ENCODE data around the gene ADCY7. TPM values are rescaled to one million over a fixed set of nuclear protein-coding genes. Genes with fewer than 3 reads are reported as not detected.

ADCY7 gene
- polyA plus RNA-seq, 1 experiment: 8.5 TPM

DNA sequence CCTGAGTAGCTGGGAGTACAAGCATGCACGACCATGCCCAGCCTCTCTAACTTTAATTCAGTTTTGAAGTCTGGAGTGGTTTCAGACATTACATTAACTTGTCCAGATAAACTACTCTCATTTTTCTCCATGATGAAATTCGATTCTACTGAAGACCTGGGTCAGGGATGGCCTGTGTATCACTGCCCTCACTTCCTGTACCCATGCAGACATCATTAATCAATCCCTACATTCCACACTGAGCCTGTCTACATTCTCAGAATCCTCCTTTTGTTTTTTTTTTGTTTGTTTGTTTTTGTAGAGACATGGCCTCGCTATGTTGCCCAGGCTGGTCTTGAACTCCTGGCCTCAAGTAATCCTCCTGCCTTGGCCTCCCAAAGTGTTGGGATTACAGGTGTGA, 22.6 kb downstream of the ADCY7 start:
- Histone ChIP-seq H3K4me3 (ENCODE audit: low read depth, low read length) (no peak overlapping the region), H3K27me3 (ENCODE audit: control insufficient read depth, insufficient read depth, low read length) (no peaks in the 10 kb centered on the region), H3K9me3 (ENCODE audit: control insufficient read depth, insufficient read depth, low read length) (peaks cover 4% of the 10 kb centered on the region), H3K27ac (ENCODE audit: low read depth, low read length) (no peak overlapping the region)
- TF ChIP-seq, protein P1, sequence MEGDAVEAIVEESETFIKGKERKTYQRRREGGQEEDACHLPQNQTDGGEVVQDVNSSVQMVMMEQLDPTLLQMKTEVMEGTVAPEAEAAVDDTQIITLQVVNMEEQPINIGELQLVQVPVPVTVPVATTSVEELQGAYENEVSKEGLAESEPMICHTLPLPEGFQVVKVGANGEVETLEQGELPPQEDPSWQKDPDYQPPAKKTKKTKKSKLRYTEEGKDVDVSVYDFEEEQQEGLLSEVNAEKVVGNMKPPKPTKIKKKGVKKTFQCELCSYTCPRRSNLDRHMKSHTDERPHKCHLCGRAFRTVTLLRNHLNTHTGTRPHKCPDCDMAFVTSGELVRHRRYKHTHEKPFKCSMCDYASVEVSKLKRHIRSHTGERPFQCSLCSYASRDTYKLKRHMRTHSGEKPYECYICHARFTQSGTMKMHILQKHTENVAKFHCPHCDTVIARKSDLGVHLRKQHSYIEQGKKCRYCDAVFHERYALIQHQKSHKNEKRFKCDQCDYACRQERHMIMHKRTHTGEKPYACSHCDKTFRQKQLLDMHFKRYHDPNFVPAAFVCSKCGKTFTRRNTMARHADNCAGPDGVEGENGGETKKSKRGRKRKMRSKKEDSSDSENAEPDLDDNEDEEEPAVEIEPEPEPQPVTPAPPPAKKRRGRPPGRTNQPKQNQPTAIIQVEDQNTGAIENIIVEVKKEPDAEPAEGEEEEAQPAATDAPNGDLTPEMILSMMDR (IDR thresholded peaks at IDR 0.05; ENCODE audit: low read depth, low read length): no peak
- no peak for DNase-seq (ENCODE audit: low read depth, low spot score)
- CTCF ChIA-PET: no interaction called here
- POLR2A ChIA-PET: no interaction called here

DNA sequence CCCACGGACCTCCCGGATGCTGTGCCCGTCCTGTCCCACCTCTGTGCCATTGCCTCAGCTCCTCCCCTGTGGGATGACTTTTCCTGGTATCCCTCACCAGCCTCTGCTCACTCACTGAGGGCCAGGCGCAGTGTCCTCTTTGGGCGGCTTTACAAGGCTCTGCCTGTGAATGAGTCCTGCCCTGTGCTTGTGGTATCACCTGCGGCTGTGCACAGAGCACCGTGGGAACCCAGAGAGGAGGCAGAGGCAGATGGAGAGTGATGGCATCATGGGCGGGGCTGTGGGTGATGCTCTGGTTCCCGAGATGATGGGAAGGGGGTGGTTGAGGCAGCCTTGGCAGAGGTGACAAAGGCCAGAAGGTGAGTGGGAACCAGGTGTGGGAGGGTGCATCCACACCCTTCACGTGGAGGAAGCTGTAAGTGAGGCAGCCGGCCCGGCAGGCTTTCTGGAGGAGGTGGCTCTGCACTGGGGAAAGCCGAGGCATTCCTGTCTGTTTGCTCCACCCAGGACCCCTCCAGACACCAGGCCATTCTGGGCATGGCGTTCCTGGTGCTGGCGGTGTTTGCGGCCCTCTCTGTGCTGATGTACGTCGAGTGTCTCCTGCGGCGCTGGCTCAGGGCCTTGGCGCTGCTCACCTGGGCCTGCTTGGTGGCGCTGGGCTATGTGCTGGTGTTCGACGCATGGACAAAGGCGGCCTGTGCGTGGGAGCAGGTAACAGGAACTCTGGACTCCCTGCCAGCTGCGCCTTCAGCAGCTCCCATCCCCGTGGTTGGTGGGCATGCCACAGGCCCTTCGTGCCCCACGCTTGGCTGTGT, 23.8 kb downstream of the ADCY7 start:
- Histone ChIP-seq H3K27me3 (ENCODE audit: control insufficient read depth, insufficient read depth, low read length) (no peaks in the 10 kb centered on the region), H3K4me3 (ENCODE audit: low read depth, low read length) (no peak overlapping the region), H3K9me3 (ENCODE audit: control insufficient read depth, insufficient read depth, low read length) (peaks cover 4% of the 10 kb centered on the region), H3K27ac (ENCODE audit: low read depth, low read length) (no peak overlapping the region)
- ChIA-PET POLR2A (no interaction called here), CTCF (no interaction called here)
- TF ChIP-seq, protein P1 (IDR thresholded peaks at IDR 0.05; ENCODE audit: low read depth, low read length): no peak
- no peak for DNase-seq (ENCODE audit: low read depth, low spot score)

DNA sequence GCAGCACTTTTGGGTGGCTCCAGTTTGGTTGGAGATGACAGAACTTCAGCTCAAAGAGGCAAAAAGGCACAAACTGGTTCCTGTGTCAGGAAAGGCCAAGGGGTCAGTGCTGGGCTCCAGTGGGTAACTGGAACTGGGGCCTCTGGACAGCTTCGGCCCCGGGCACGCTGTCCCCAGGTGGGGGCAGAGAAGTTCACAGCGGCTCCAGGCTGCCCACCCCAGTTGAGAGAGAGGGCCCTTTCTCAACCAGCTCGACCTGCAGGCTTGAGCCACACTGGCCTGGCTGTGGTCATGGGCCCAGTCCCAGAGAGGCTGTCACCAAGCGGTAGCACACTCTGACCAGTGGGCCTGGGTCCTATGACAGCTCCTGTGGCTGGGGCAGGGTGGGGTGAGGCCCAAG, 24.5 kb downstream of the ADCY7 start:
- H3K4me3 ChIP-seq (ENCODE audit: low read depth, low read length): no peak overlapping the region
- CTCF ChIA-PET: no interaction called here
- H3K27ac ChIP-seq (ENCODE audit: low read depth, low read length): no peak overlapping the region
- no peak for DNase-seq (ENCODE audit: low read depth, low spot score)
- H3K9me3 ChIP-seq (ENCODE audit: control insufficient read depth, insufficient read depth, low read length): peaks cover 4% of the 10 kb centered on the region
- POLR2A ChIA-PET: no interaction called here
- TF ChIP-seq, protein P1 (IDR thresholded peaks at IDR 0.05; ENCODE audit: low read depth, low read length): no peak
- no peaks in the 10 kb centered on the region for H3K27me3 ChIP-seq (ENCODE audit: control insufficient read depth, insufficient read depth, low read length)

DNA sequence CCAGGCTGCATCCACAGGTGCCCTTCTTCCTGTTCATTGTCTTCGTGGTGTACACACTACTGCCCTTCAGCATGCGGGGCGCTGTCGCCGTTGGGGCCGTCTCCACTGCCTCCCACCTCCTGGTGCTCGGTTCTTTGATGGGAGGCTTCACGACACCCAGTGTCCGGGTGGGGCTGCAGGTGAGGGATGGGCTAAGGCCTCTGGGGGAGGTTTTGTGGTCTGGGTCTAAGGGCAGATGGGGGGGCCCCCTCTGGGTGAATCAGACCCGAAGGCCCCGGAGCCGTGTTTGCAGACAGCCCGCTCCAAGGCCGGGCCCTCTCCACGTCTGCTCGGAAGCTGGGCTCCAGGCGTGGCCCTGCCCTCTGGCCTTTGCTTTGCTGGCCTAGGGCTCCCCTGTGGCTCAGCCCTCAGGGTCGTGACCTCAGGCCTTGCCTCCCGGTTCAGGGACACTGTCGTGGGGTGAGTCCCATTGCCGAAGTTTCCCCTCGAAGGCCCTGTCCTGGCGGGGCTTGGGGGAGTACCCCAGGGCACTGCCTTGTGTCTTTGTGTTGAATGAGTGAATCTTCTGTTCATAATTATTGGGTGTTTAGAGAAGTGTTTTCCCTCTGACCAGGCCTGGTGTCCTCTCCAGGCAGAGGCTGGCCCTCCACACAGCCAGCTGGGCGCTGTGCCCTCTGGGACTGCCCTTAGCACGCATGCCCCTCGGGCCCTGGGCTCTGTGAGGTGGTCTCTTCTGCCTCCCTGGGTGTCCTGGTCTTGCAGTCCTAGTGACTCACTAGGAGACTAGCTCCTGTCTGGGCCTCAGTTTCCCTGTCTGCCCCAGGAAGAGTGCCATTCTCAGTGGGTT, 25.6 kb downstream of the ADCY7 start:
- TF ChIP-seq, protein P1 (IDR thresholded peaks at IDR 0.05; ENCODE audit: low read depth, low read length): no peak
- no peak overlapping the region for H3K4me3 ChIP-seq (ENCODE audit: low read depth, low read length)
- POLR2A ChIA-PET: no interaction called here
- DNase-seq (ENCODE audit: low read depth, low spot score): no peak
- CTCF ChIA-PET: no interaction called here
- H3K27me3 ChIP-seq (ENCODE audit: control insufficient read depth, insufficient read depth, low read length): no peaks in the 10 kb centered on the region
- no peak overlapping the region for H3K27ac ChIP-seq (ENCODE audit: low read depth, low read length)
- no peaks in the 10 kb centered on the region; the same call in 1 of the 2 replicates for H3K9me3 ChIP-seq (ENCODE audit: control insufficient read depth, insufficient read depth, low read length)

DNA sequence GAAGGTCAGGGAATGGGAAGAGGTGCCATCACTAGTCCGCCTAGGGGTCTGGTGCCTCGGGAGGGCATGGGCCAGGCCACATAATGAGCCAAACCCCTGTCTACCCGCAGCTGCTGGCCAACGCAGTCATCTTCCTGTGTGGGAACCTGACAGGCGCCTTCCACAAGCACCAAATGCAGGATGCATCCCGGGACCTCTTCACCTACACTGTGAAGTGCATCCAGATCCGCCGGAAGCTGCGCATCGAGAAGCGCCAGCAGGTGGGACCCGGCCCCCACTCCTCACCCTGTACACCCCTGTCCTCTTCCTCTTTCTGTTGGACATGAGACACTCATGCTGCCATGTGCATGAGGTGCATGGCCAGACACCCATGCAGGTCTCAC, 26.2 kb downstream of the ADCY7 start:
- POLR2A ChIA-PET: interaction anchor here (0.5 kb wide), 1 partner anchor 54 kb away, joined by 3 read pairs; no protein-coding TSS in a partner anchor
- TF ChIP-seq, protein P1 (IDR thresholded peaks at IDR 0.05; ENCODE audit: low read depth, low read length): no peak

More for the DNA sequence above, 26.2 kb downstream of the ADCY7 start:
- H3K27ac ChIP-seq (ENCODE audit: low read depth, low read length): no peak overlapping the region
- CTCF ChIA-PET: no interaction called here
- H3K4me3 ChIP-seq (ENCODE audit: low read depth, low read length): no peak overlapping the region
- DNase-seq (ENCODE audit: low read depth, low spot score): no peak
- no peaks in the 10 kb centered on the region; the same call in 1 of the 2 replicates for H3K9me3 ChIP-seq (ENCODE audit: control insufficient read depth, insufficient read depth, low read length)
- H3K27me3 ChIP-seq (ENCODE audit: control insufficient read depth, insufficient read depth, low read length): no peaks in the 10 kb centered on the region
